Measurements from ENCODE around the gene CCNH. TPM values are rescaled to one million over a fixed set of nuclear protein-coding genes. Genes with fewer than 3 reads are reported as not detected.

Gene CCNH
- total and polyA plus RNA-seq, 8 donors = 16.9 to 29.7 (median 21.8) TPM

- no peak overlapping the region for H3K27ac ChIP-seq
- DNase-seq = no peak
Observed at GRCh38 chr5:87390075-87390474, 22.7 kb downstream of the CCNH start.

DNA sequence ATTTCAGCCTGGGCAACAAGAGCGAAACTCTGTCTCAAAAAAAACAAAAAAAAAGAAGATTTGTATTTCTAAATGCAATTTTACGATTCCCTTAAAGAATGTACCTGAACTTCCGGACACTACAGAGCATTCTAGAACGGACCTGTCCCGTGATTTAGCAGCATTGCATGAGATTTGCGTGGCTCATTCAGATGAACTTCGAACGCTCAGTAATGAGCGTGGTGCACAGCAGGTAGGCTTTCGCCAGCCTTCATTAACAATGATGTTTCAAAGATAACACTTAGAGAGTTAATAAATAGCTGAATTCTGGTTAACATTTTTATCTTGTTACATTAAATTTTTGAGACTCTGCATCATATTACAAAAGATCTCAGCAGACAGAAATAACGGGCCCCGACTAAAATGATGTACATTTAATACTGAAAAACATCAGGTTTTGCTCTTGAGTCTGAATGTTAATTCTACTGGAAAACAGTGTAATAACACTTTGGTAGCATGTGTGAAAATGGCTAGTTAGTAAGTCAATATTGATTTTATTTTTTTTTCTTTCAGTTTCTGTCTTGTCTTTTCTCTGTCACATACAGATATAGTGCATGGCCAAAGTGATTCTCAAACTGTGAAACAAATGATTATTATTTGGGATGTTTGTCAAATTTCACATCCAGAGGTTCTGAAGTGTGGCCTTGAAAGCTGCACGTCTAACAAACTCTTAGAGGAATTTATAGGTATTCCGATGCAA is 23.3 kb downstream of the CCNH start:
- 89 to 91% methylated on average over 14 of the region's 14 CpGs for WGBS, 2 donors
- no peak for FAIRE-seq
- H3K4me3 ChIP-seq = no peak overlapping the region
- intact Hi-C loops (cut with DNase I) = no loop called here
- no peak for TF ChIP-seq CTCF (IDR thresholded peaks at IDR 0.05)
- no peak overlapping the region for H3K27ac ChIP-seq
- peaks cover 8 to 38% (median 21%) of the 10 kb centered on the region in 3 donors for H3K4me1 ChIP-seq
- peak in 1 of 4 donors; percentile 31 for ATAC-seq
- H3K9me3 ChIP-seq = no peaks in the 10 kb centered on the region
- DNase-seq = no peak
- peaks cover 0 to 39% (median 0%) of the 10 kb centered on the region in 3 donors for H3K36me3 ChIP-seq
- no peaks in the 10 kb centered on the region for H3K27me3 ChIP-seq

More at GRCh38 chr5:87390075-87390474, 22.7 kb downstream of the CCNH start:
- Histone ChIP-seq H3K9me3 (no peaks in the 10 kb centered on the region), H3K4me3 (no peak overlapping the region), H3K27me3 (no peaks in the 10 kb centered on the region), H3K36me3 (peaks cover 0 to 33% (median 0%) of the 10 kb centered on the region in 3 donors), H3K4me1 (peaks cover 8 to 42% (median 21%) of the 10 kb centered on the region in 3 donors)
- no peak for TF ChIP-seq CTCF (IDR thresholded peaks at IDR 0.05)
- intact Hi-C loops (cut with DNase I) = no loop called here
- no peak for ATAC-seq
- 91 to 97% methylated on average over 3 of the region's 3 CpGs for WGBS, 2 donors
- FAIRE-seq = no peak

DNA sequence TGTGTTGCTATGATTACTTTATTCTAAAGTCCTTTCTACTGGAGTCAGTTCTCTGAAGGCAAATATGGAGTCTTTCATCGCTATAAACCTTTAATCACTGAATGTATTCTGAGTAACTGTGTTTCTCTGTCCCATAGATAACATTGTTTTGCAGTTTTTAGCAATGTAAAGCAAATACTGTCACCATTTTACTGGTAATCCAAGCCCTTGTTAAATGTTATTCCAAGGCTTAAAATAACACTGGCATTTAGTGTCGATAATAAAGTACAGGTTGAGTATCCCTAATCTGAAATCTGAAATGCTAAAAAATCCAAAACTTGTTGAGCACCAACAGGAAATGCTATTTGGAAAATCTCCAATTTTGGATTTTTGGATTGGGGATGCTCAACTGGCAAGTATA is 24.6 kb downstream of the CCNH start:
- intact Hi-C loops (cut with DNase I) = no loop called here
- FAIRE-seq = no peak
- Histone ChIP-seq H3K4me3 (no peak overlapping the region), H3K9me3 (no peaks in the 10 kb centered on the region), H3K36me3 (peaks cover 0 to 38% (median 0%) of the 10 kb centered on the region in 3 donors), H3K27ac (no peak overlapping the region), H3K4me1 (peaks cover 8 to 24% (median 16%) of the 10 kb centered on the region in 3 donors), H3K27me3 (no peaks in the 10 kb centered on the region)
- DNase-seq = no peak
- TF ChIP-seq CTCF (IDR thresholded peaks at IDR 0.05) = no peak
- ATAC-seq = no peak
- 87 to 90% methylated on average over 2 of the region's 2 CpGs for WGBS, 2 donors

DNA sequence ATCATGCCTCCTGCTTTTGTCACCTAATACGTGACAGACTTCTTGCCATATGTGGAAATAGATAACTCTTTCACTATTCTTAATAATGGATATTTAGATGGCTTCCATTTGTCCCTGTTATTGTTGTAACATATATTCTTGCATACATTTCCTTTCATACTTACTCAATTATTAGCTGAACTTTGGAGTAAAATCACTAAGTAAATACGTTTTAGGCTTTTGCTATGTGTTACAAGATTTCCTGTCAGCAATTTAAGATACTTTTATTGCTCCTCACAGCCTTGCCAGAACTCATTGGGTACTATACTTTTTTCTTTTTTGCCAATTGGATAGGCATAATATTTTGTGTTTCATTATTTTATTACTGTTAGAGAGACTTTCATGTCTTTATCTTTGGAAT is 26.9 kb downstream of the CCNH start:
- Histone ChIP-seq H3K9me3 (no peaks in the 10 kb centered on the region), H3K4me3 (no peak overlapping the region), H3K36me3 (peaks cover 0 to 32% (median 0%) of the 10 kb centered on the region in 3 donors), H3K27me3 (no peaks in the 10 kb centered on the region), H3K27ac (no peak overlapping the region), H3K4me1 (peaks cover 0 to 4% (median 3%) of the 10 kb centered on the region in 3 donors)
- no peak for FAIRE-seq
- ATAC-seq = no peak
- intact Hi-C loops (cut with DNase I) = no loop called here
- DNase-seq = no peak
- 67 to 70% methylated on average over 2 of the region's 2 CpGs for WGBS, 2 donors
- no peak for TF ChIP-seq CTCF (IDR thresholded peaks at IDR 0.05)

DNA sequence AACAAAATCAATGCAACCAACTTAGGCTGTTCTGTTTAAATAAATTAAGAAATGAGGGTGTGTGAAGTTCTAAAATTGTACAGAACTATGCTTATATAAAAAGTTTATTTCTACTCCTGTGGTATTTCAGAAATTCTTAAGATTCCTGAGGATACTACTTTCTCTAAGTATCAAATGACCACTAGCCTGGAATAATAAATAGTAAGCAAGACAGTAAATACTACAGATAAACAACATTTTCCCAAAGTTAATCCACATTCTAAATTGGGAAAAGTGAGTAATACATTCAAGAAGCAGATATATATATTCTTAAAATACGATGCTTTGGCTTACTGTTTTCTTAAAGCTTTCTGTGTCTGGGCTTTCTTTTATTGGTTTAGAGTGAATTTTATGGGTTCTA is 29.5 kb downstream of the CCNH start:
- FAIRE-seq (peak; percentile 78), DNase-seq (no peak), ATAC-seq (no peak)
- no peaks in the 10 kb centered on the region for H3K27me3 ChIP-seq
- H3K36me3 ChIP-seq = peaks cover 0 to 31% (median 0%) of the 10 kb centered on the region in 3 donors
- intact Hi-C loops (cut with DNase I) = no loop called here
- no peak overlapping the region for H3K27ac ChIP-seq
- WGBS, 2 donors = 94 to 100% methylated on average over 1 of the region's 1 CpG
- no peak overlapping the region for H3K4me3 ChIP-seq
- no peaks in the 10 kb centered on the region for H3K9me3 ChIP-seq
- no peaks in the 10 kb centered on the region for H3K4me1 ChIP-seq
- no peak for TF ChIP-seq CTCF (IDR thresholded peaks at IDR 0.05)
